BJ (cell line): ENCODE results near the gene BCAN. TPM values are rescaled to one million over a fixed set of nuclear protein-coding genes. Genes with fewer than 3 reads are reported as not detected.

Source experiments
- CTCF ChIA-PET: fragments of 350-600 bp; formaldehyde crosslinking; extraction: SDS; loops from one replicate; lab custom pipeline; 2021; ENCODE audit warnings: antibody characterized with exemption, inconsistent platforms; lab: Yijun Ruan, JAX
- POLR2A ChIA-PET: fragments of 300-600 bp; sonication (Branson Sonifier 250); formaldehyde crosslinking; extraction: SDS; loops from one replicate; lab custom pipeline; 2021; ENCODE audit warnings: antibody characterized with exemption; lab: Charles Lee
- DNase-seq: peaks from one replicate; pipeline ENCODE4 v3.0.0-alpha.2; 2011; ENCODE audit warnings: low read depth
- H3K27me3 ChIP-seq: 2 replicates; pipeline ENCODE4 v1.6.0; 2011; ENCODE audit warnings: low read length; ENCODE audit not compliant: control insufficient read depth, insufficient read depth
- H3K36me3 ChIP-seq: 2 replicates; pipeline ENCODE4 v1.5.1; 2011; ENCODE audit warnings: low read length; ENCODE audit not compliant: control insufficient read depth, insufficient read depth
- H3K4me3 ChIP-seq: 2 replicates; pipeline ENCODE4 v1.5.1; 2011; ENCODE audit warnings: low read depth, mild to moderate bottlenecking, control low read depth, low read length
- polyA plus RNA-seq: library from polyadenylated mRNA; depleted of rRNA; stranded (reverse); fragments of >200 nt; gene quantifications from 2 replicates; pipeline ENCODE4 v1.2.3, GENCODE V29; 2011
- TF ChIP-seq, protein P1 (sequence below): IDR thresholded peaks from 2 replicates; pipeline ENCODE4 v1.5.1; 2011; ENCODE audit warnings: low read depth, mild to moderate bottlenecking, control low read depth, inconsistent platforms, low read length, moderate library complexity; ENCODE audit not compliant: insufficient read depth

The BCAN gene
- polyA plus RNA-seq, 1 experiment = 0.02 TPM

DNA sequence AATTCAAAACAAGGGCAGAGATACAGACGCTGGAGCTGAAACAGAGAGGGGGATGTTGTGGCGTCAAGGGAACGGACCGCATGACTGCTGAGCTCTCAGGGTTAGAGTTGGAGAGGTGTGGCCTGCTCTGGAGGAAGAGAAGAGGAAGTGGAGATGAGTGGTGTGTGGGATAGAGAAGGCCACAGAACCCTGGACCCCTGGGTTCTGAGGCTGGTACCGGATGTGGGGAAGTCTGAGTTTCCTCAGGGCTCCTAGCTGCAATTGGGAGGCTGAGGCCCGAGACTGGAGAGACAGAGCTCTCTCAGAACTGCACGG, 1.8 kb downstream of the BCAN start:
- H3K4me3 ChIP-seq = no peak overlapping the region
- POLR2A ChIA-PET = no interaction called here
- H3K36me3 ChIP-seq = no peaks in the 10 kb centered on the region
- CTCF ChIA-PET = interaction anchor here (0.5 to 4.2 kb wide), 8 partner anchors 12 to 409 kb away, joined by 3 to 27 read pairs (median 6); partner anchors contain the start of gene NES
- peaks cover 83% of the 10 kb centered on the region for H3K27me3 ChIP-seq
- TF ChIP-seq, protein P1, sequence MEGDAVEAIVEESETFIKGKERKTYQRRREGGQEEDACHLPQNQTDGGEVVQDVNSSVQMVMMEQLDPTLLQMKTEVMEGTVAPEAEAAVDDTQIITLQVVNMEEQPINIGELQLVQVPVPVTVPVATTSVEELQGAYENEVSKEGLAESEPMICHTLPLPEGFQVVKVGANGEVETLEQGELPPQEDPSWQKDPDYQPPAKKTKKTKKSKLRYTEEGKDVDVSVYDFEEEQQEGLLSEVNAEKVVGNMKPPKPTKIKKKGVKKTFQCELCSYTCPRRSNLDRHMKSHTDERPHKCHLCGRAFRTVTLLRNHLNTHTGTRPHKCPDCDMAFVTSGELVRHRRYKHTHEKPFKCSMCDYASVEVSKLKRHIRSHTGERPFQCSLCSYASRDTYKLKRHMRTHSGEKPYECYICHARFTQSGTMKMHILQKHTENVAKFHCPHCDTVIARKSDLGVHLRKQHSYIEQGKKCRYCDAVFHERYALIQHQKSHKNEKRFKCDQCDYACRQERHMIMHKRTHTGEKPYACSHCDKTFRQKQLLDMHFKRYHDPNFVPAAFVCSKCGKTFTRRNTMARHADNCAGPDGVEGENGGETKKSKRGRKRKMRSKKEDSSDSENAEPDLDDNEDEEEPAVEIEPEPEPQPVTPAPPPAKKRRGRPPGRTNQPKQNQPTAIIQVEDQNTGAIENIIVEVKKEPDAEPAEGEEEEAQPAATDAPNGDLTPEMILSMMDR = no peak
- no peak for DNase-seq

DNA sequence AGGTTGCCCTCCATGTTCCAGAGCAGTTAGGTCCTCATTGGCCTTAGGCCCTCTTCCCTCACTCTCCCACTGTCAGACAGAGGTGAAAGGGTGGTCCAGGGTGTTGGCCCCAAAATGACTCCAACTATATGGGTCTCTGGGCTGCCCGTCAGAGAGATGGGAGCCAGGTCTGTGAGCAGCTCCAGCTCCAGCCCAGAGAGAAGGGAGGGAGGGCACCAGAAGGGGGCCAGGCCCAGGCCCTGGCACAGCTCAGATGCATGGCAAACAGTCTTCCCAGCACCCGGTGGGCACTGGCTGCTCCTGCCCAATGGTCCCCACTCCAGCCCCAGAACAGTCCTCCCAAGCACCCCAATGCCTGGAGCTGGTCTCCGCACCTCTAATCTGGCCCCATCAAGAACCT, 2.2 kb downstream of the BCAN start:
- peaks cover 82% of the 10 kb centered on the region for H3K27me3 ChIP-seq
- ChIA-PET CTCF (interaction anchor here (0.5 to 4.2 kb wide), 7 partner anchors 12 to 409 kb away, joined by 3 to 27 read pairs (median 5); partner anchors contain the start of gene NES), POLR2A (no interaction called here)
- no peak overlapping the region for H3K4me3 ChIP-seq
- TF ChIP-seq, protein P1 = no peak
- H3K36me3 ChIP-seq = no peaks in the 10 kb centered on the region
- DNase-seq = no peak

DNA sequence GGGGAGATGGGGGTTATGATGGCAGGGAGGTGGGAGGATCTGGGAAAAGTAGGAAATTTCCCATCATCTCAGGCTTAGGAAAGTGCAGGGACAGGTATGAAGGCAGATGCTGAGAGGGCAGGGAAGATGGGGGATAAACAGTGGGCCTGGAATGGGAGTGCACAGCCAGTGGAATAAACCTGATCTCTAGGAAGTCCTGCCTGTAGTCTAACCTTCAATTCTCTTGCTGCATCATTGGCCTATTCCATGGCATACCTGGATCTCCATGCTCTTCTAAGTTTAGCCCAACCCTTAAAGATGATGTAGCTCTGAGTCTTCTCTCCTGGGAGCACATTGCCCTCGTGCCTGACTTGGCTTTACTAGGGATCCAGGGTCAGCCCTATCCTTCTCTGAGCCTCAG, 2.7 kb downstream of the BCAN start:
- CTCF ChIA-PET = interaction anchor here (2.9 to 4.2 kb wide), 2 partner anchors 21 to 33 kb away, joined by 7 to 27 read pairs; partner anchors contain the start of gene NES
- Histone ChIP-seq H3K36me3 (no peaks in the 10 kb centered on the region), H3K27me3 (peaks cover 78% of the 10 kb centered on the region), H3K4me3 (no peak overlapping the region)
- TF ChIP-seq, protein P1 = no peak
- DNase-seq = no peak
- POLR2A ChIA-PET = no interaction called here

DNA sequence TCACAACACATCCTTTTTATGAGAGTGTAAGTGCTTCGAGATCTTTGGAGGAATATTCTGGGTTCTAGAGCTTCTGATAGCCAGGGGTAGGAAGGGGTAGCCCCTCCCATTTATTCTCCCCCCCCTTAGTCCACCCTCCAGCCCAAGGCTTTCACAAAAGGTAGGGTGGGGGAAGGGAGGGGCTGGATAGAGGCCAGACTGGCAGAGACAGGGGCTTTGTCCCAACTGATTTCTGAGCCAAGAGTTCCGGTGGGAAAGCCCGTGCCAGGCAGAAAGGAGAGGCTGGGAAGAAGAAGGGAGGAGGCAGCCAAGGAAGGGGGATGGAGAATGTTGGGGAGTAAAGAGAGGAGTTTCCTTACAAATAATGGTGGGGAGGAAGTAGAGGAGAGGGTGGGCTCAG, 3.1 kb downstream of the BCAN start:
- ChIA-PET POLR2A (no interaction called here), CTCF (interaction anchor here (1.0 to 4.2 kb wide), 4 partner anchors 11 to 33 kb away, joined by 3 to 27 read pairs (median 6); partner anchors contain the start of gene NES)
- no peak for DNase-seq
- H3K4me3 ChIP-seq = no peak overlapping the region
- TF ChIP-seq, protein P1 = no peak
- no peaks in the 10 kb centered on the region for H3K36me3 ChIP-seq
- peaks cover 76% of the 10 kb centered on the region for H3K27me3 ChIP-seq

DNA sequence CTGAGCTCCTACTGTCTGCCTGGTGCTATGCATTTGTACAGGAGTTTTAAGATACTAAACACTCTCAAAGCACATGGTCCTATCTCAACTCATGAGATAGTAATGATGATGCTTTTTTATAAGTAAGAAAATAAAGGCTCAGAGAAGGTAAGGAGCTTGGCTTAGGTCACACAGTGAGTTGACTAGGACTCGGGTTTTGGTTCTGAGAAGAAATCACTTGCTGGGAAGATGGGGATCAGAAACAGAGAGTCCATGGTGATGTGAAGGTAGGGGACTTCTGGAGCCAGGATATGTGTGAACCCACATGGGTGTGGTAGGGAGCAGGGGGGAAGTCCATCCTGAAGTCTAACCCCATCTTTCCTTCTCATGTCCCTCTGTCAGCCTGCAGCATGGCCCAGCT, 3.7 kb downstream of the BCAN start:
- TF ChIP-seq, protein P1 = no peak
- H3K36me3 ChIP-seq = no peaks in the 10 kb centered on the region
- CTCF ChIA-PET = interaction anchor here (0.9 to 2.9 kb wide), 6 partner anchors 10 to 32 kb away, joined by 3 to 7 read pairs (median 4); partner anchors contain the start of gene NES
- peaks cover 74% of the 10 kb centered on the region for H3K27me3 ChIP-seq
- POLR2A ChIA-PET = no interaction called here
- H3K4me3 ChIP-seq = no peak overlapping the region
- no peak for DNase-seq
